Lower leg skin (tissue), 3 donors: Measurements from ENCODE around the gene MCM8.

ENCODE experiments used
- CTCF ChIP-seq, 3 donors: fragments of 450-650 bp; IDR thresholded peaks; one replicate each; pipeline ENCODE4 v1.5.1; 2016; ENCODE audit warnings: antibody characterized with exemption in 3 of 3, mild to moderate bottlenecking in 3 of 3, moderate library complexity in 2 of 3
- POLR2A ChIP-seq, 2 donors: fragments of 450-650 bp; IDR thresholded peaks; one replicate each; pipeline ENCODE4 v1.6.1; 2016 to 2017; ENCODE audit warnings: antibody characterized with exemption in 2 of 2, mild to moderate bottlenecking in 1 of 2, moderate library complexity in 1 of 2

- TF ChIP-seq CTCF (IDR thresholded peaks at IDR 0.05) (no peak), POLR2A (IDR thresholded peaks at IDR 0.05) (no peak)
Observed at GRCh38 chr20:6039766-6040165, 89.3 kb downstream of the MCM8 start.
